H1 (cell line): Measurements from ENCODE around the gene SKP1. TPM values are rescaled to one million over a fixed set of nuclear protein-coding genes. Genes with fewer than 3 reads are reported as not detected.

Experiments used
- CHD1 ChIP-seq: IDR thresholded peaks from 2 replicates; pipeline ENCODE4 v1.6.1; 2012; ENCODE audit warnings: low read depth, low read length, improper control_type of control experiment
- CTBP2 ChIP-seq: IDR thresholded peaks from 2 replicates; pipeline ENCODE4 v1.7.0; 2011; ENCODE audit warnings: borderline replicate concordance, mild to moderate bottlenecking, moderate library complexity, mixed read lengths, low read length; ENCODE audit not compliant: insufficient read depth, insufficient read length
- CTCF ChIP-seq, 3 experiments: IDR thresholded peaks; 1 replicate in 2 of 3; 2 replicates in 1 of 3; pipeline versions ENCODE4 v1.5.1 to v1.6.1; 2011; ENCODE audit warnings: low read length in 3 of 3, mild to moderate bottlenecking in 3 of 3, inconsistent platforms in 2 of 3, low read depth in 1 of 3, moderate library complexity in 1 of 3; ENCODE audit not compliant: insufficient read depth in 1 of 3; ENCODE audit errors: control extremely low read depth in 1 of 3
- KDM5A ChIP-seq: fragments of 200-600 bp; IDR thresholded peaks from 2 replicates; pipeline ENCODE4 v1.7.1; 2012; ENCODE audit warnings: mild to moderate bottlenecking, low read length, inconsistent platforms, mixed read lengths
- RFX5 ChIP-seq: IDR thresholded peaks from 2 replicates; pipeline ENCODE4 v1.6.1; 2011; ENCODE audit warnings: low read depth, low read length, improper control_type of control experiment, borderline replicate concordance
- polyA plus RNA-seq, 7 experiments: library from polyadenylated mRNA; depleted of rRNA in 3 of 7; stranded (reverse) in 5 of 7; unstranded in 2 of 7; fragments of >200 nt in 5 of 7; fragments of 200-250 nt in 2 of 7; gene quantifications; 1 replicate in 5 of 7; 2 replicates in 1 of 7; 4 replicates in 1 of 7; pipeline versions ENCODE4 v1.2.1 to v1.2.3, GENCODE V29; 2011 to 2013; ENCODE audit warnings: missing spikeins in 2 of 7, mixed read lengths in 2 of 7
- total RNA-seq: library from RNA; stranded (reverse); fragmentation: NEBNext Ultra II Directional; extraction: Animal tissue kit (Norgen Biotek cat#: 25700); gene quantifications from 2 replicates; pipeline ENCODE4 v1.2.1, GENCODE V29; 2021

The SKP1 gene
- total and polyA plus RNA-seq, 2 of the 8 experiments (the other 6 are each of a cell fraction or from before 2014, with no cell fraction given) = 163 to 332 TPM

- TF ChIP-seq CTCF (IDR thresholded peaks at IDR 0.05; ENCODE audit: control extremely low read depth in 1 of 3, insufficient read depth in 1 of 3, low read depth in 1 of 3, low read length in 3 of 3) (no peak), KDM5A (no peak), CHD1 (no peak), RFX5 (no peak), CTBP2 (no peak)
These were observed 48.1 kb downstream of the SKP1 start (continued) for GRCh38 chr5:134128648-134128995.
